ENCODE measurements around the gene MYLK. TPM values are rescaled to one million over a fixed set of nuclear protein-coding genes. Genes with fewer than 3 reads are reported as not detected.
A peak's percentile ranks its signal among the peaks of the same experiment; 100 is the strongest.

Gene MYLK
- total RNA-seq, 4 donors from 2014 or later, result 24.6 to 47.0 (median 39.2) TPM

GRCh38 chr3:123644358-123644757, 239.8 kb downstream of the MYLK start:
- H3K27me3 ChIP-seq, result no peaks in the 10 kb centered on the region
- 75% methylated on average over 2 of the region's 2 CpGs for WGBS
- peaks cover 21% of the 10 kb centered on the region for H3K36me3 ChIP-seq
- no peak overlapping the region for H3K27ac ChIP-seq
- no peak for DNase-seq (ENCODE audit: low spot score in 2 of 2)
- H3K4me1 ChIP-seq, result no peaks in the 10 kb centered on the region
- no peak overlapping the region for H3K4me3 ChIP-seq
- TF ChIP-seq POLR2A (IDR thresholded peaks at IDR 0.05), result no peak
- no peak for TF ChIP-seq POLR2AphosphoS5 (IDR thresholded peaks at IDR 0.05)
- TF ChIP-seq, protein P1, sequence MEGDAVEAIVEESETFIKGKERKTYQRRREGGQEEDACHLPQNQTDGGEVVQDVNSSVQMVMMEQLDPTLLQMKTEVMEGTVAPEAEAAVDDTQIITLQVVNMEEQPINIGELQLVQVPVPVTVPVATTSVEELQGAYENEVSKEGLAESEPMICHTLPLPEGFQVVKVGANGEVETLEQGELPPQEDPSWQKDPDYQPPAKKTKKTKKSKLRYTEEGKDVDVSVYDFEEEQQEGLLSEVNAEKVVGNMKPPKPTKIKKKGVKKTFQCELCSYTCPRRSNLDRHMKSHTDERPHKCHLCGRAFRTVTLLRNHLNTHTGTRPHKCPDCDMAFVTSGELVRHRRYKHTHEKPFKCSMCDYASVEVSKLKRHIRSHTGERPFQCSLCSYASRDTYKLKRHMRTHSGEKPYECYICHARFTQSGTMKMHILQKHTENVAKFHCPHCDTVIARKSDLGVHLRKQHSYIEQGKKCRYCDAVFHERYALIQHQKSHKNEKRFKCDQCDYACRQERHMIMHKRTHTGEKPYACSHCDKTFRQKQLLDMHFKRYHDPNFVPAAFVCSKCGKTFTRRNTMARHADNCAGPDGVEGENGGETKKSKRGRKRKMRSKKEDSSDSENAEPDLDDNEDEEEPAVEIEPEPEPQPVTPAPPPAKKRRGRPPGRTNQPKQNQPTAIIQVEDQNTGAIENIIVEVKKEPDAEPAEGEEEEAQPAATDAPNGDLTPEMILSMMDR (IDR thresholded peaks at IDR 0.05), result no peak
- TF ChIP-seq EP300 (IDR thresholded peaks at IDR 0.05), result no peak
- no peaks in the 10 kb centered on the region for H3K9me3 ChIP-seq

GRCh38 chr3:123642957-123643330, 241.2 kb downstream of the MYLK start:
- Histone ChIP-seq H3K36me3 (peaks cover 23% of the 10 kb centered on the region), H3K27me3 (no peaks in the 10 kb centered on the region), H3K4me1 (no peaks in the 10 kb centered on the region), H3K27ac (no peak overlapping the region), H3K9me3 (no peaks in the 10 kb centered on the region), H3K4me3 (no peak overlapping the region)
- WGBS, result 96% methylated on average over 4 of the region's 4 CpGs
- TF ChIP-seq, protein P1 (IDR thresholded peaks at IDR 0.05), result no peak
- TF ChIP-seq EP300 (IDR thresholded peaks at IDR 0.05) (no peak), POLR2AphosphoS5 (IDR thresholded peaks at IDR 0.05) (no peak), POLR2A (IDR thresholded peaks at IDR 0.05) (no peak)
- no peak for DNase-seq (ENCODE audit: low spot score in 2 of 2)

GRCh38 chr3:123642182-123642956, 241.8 kb downstream of the MYLK start:
- H3K27ac ChIP-seq, result no peak overlapping the region
- H3K4me3 ChIP-seq, result no peak overlapping the region
- no peaks in the 10 kb centered on the region for H3K4me1 ChIP-seq
- TF ChIP-seq POLR2AphosphoS5 (IDR thresholded peaks at IDR 0.05) (no peak), POLR2A (IDR thresholded peaks at IDR 0.05) (no peak), EP300 (IDR thresholded peaks at IDR 0.05) (no peak)
- TF ChIP-seq, protein P1 (IDR thresholded peaks at IDR 0.05), result peak; percentile 40 to 67
- 43% methylated on average over 3 of the region's 3 CpGs for WGBS
- no peaks in the 10 kb centered on the region for H3K9me3 ChIP-seq
- no peak for DNase-seq (ENCODE audit: low spot score in 2 of 2)
- no peaks in the 10 kb centered on the region for H3K27me3 ChIP-seq
- peaks cover 28% of the 10 kb centered on the region for H3K36me3 ChIP-seq

DNA sequence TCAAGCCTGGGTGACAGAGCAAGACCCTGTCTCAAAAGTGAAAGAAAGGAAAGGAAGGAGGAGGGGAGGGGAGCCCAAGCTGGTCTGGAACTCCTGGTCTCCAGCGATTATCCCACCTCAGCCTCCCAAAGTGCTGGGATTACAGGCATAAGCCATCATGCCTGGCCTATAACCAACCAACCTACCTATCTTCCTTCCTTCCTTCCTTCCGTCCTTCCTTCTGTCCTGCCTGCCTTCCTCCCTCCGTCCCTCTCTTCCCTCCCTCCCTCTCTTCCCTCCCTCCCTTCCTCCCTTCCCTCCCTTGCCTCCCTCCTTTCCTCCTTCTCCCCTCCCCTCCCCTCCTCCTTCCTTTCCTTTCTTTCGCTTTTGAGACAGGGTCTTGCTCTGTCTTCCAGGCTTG, 242.6 kb downstream of the MYLK start:
- Histone ChIP-seq H3K27ac (no peak overlapping the region), H3K36me3 (peaks cover 20% of the 10 kb centered on the region), H3K4me3 (no peak overlapping the region), H3K9me3 (no peaks in the 10 kb centered on the region), H3K4me1 (no peaks in the 10 kb centered on the region), H3K27me3 (no peaks in the 10 kb centered on the region)
- no peak for DNase-seq (ENCODE audit: low spot score in 2 of 2)
- TF ChIP-seq POLR2A (IDR thresholded peaks at IDR 0.05), result no peak
- no peak for TF ChIP-seq EP300 (IDR thresholded peaks at IDR 0.05)
- TF ChIP-seq POLR2AphosphoS5 (IDR thresholded peaks at IDR 0.05), result no peak
- TF ChIP-seq, protein P1 (IDR thresholded peaks at IDR 0.05), result no peak
- 87% methylated on average over 3 of the region's 4 CpGs for WGBS

DNA sequence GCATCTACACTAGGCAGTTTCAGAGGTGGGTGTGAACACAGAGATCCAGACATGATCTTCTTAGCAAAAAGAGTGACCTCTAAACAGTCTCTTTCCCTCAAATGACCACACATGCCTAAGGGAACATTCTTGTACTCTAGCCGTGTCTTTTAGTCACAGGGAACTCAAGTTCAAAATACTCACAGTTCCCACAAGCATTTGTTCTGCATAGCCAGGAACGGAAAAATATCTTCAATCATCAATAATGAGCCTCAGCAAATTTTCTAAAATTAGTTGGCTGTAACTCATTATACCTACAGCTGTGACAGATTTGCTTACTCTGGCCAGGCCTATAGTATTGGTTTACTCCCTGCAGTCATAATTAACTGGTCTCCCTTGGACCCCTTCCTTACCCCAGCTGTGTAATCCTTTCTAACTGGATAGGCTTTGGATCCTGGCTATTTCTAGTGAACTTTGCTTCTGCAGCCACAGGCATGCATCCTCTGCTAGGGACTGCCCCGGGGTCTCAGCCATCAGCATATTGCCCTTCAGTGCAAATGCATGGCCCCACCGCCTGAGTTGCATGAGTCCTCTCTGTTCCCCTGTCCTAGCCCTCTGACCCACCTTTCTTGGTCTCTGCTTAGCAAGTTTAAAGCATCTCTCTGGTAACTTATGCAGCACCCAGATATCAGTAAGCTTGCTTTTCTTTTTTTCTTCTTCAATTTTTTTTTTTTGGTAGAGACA, 243.2 kb downstream of the MYLK start:
- H3K4me1 ChIP-seq, result no peaks in the 10 kb centered on the region
- H3K4me3 ChIP-seq, result no peak overlapping the region
- no peak for DNase-seq (ENCODE audit: low spot score in 2 of 2)
- H3K36me3 ChIP-seq, result peaks cover 19% of the 10 kb centered on the region
- WGBS, result 85% methylated on average over 4 of the region's 4 CpGs
- no peaks in the 10 kb centered on the region for H3K9me3 ChIP-seq
- no peaks in the 10 kb centered on the region for H3K27me3 ChIP-seq
- no peak overlapping the region for H3K27ac ChIP-seq
- TF ChIP-seq, protein P1 (IDR thresholded peaks at IDR 0.05), result no peak
- TF ChIP-seq POLR2AphosphoS5 (IDR thresholded peaks at IDR 0.05), result no peak
- no peak for TF ChIP-seq EP300 (IDR thresholded peaks at IDR 0.05)
- TF ChIP-seq POLR2A (IDR thresholded peaks at IDR 0.05), result no peak

Data from suprapubic skin (tissue), 4 donors.